Panc1 (cell line): ENCODE measurements around the gene FAM227A. TPM values are rescaled to one million over a fixed set of nuclear protein-coding genes. Genes with fewer than 3 reads are reported as not detected.

ENCODE experiments used
- ATAC-seq: fragments of 200-7000 bp; cut with Tn5 transposase; 2 replicates; pipeline ENCODE4 v1.9.1; 2020; ENCODE audit warnings: mild to moderate bottlenecking, moderate library complexity
- BruUV-seq: library from RNA; stranded (reverse); fragments of 400-500 nt; replicated peaks from 2 replicates; lab custom pipeline; 2021; lab: Mats Ljungman, UMichigan
- CTCF ChIA-PET: fragments of 300-600 bp; sonication (Branson Sonifier 250); formaldehyde crosslinking; loops from one replicate; lab custom pipeline; 2022; ENCODE audit warnings: antibody characterized with exemption; lab: Charles Lee
- POLR2A ChIA-PET: fragments of 300-600 bp; sonication (Branson Sonifier 250); formaldehyde crosslinking; loops from one replicate; lab custom pipeline; 2022; ENCODE audit warnings: antibody characterized with exemption; lab: Charles Lee
- DNase-seq: peaks from one replicate; pipeline ENCODE4 v3.0.0-alpha.2; 2010; ENCODE audit warnings: low read depth, low spot score
- H3K27ac ChIP-seq: 2 replicates; pipeline ENCODE4 v1.5.1; 2011; ENCODE audit warnings: mild to moderate bottlenecking, low read length, inconsistent platforms
- H3K27me3 ChIP-seq: fragments of 200-500 bp; sonication (Bioruptor generic); 2 replicates; pipeline ENCODE4 v1.6.0; 2014; ENCODE audit warnings: low read length, inconsistent platforms; ENCODE audit not compliant: control insufficient read depth, insufficient read depth
- H3K36me3 ChIP-seq: fragments of 200-500 bp; sonication (Bioruptor generic); 2 replicates; pipeline ENCODE4 v1.5.1; 2014; ENCODE audit warnings: inconsistent platforms, mild to moderate bottlenecking, low read length, moderate library complexity; ENCODE audit not compliant: control insufficient read depth, insufficient read depth
- H3K4me1 ChIP-seq: 2 replicates; pipeline ENCODE4 v1.5.1; 2011; ENCODE audit warnings: inconsistent platforms, mild to moderate bottlenecking, low read length, moderate library complexity; ENCODE audit not compliant: control insufficient read depth, insufficient read depth
- H3K4me3 ChIP-seq, 2 experiments: 2 replicates each; pipeline ENCODE4 v1.5.1; 2011 to 2012; ENCODE audit warnings: low read depth in 2 of 2, low read length in 2 of 2, mild to moderate bottlenecking in 2 of 2, inconsistent platforms in 1 of 2, moderate library complexity in 1 of 2
- H3K9me3 ChIP-seq: fragments of 200-500 bp; sonication (Bioruptor generic); 2 replicates; pipeline ENCODE4 v1.5.1; 2014; ENCODE audit warnings: low read depth, mild to moderate bottlenecking, inconsistent platforms, low read length, moderate library complexity; ENCODE audit not compliant: control insufficient read depth, insufficient read depth
- POLR2AphosphoS5 ChIP-seq: IDR thresholded peaks from 2 replicates; pipeline ENCODE4 v1.6.1; 2012; ENCODE audit warnings: mild to moderate bottlenecking, low read depth, low read length, moderate library complexity
- SIN3A ChIP-seq: IDR thresholded peaks from 2 replicates; pipeline ENCODE4 v1.6.1; 2012; ENCODE audit warnings: low read depth, mild to moderate bottlenecking, low read length, moderate library complexity, borderline replicate concordance; ENCODE audit not compliant: insufficient read depth
- TCF7L2 ChIP-seq: IDR thresholded peaks from 2 replicates; pipeline ENCODE4 v1.6.1; 2011; ENCODE audit warnings: mild to moderate bottlenecking, low read depth, low read length, inconsistent platforms
- in situ Hi-C: cut with HindIII; loops from 2 replicates; pipeline ENCODE4 v1.10.0; 2016; ENCODE audit warnings: low sequenced_read_pairs, low pct_unique_long_range_greater_than_20kb
- intact Hi-C: fragments of 100-400 bp; cut with micrococcal nuclease; formaldehyde crosslinking; loops from one replicate; pipeline ENCODE4 v1.10.0; 2022; ENCODE audit not compliant: unreplicated experiment
- total RNA-seq: library from RNA; stranded (reverse); gene quantifications from one replicate; pipeline ENCODE4 v1.2.1, GENCODE V29; 2021; ENCODE audit not compliant: unreplicated experiment
- TF ChIP-seq, protein P1 (sequence below), 2 experiments: IDR thresholded peaks; 2 replicates each; pipeline ENCODE4 v1.6.1; 2011 to 2012; ENCODE audit warnings: low read depth in 2 of 2, control low read depth in 1 of 2, low read length in 1 of 2, mild to moderate bottlenecking in 1 of 2, moderate library complexity in 1 of 2; ENCODE audit not compliant: insufficient read depth in 1 of 2
- TF ChIP-seq, protein P2 (sequence below): fragments of 450-650 bp; IDR thresholded peaks from 2 replicates; pipeline ENCODE4 v1.5.1; 2017; ENCODE audit warnings: mild to moderate bottlenecking

Gene FAM227A
- total RNA-seq, 1 experiment from 2014 or later = 2.4 TPM

DNA sequence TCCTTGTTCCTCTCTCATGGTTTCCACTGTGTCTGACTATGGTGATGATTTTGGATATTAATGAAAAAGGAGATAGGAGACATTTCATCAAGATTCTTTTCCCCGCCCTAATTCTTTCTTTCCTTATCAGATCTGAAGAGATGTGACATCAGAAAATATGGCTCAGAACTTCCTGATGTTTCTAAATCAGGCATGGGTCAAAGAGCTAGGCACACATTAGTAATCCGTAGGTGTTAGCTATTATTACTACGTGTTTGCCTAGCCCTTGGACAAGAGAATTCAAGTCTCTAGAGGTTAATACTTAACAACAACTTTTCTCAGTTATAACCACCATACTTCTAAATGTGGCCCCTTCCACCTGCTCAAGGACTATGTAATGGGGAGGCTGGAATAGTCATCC is 38.7 kb upstream of the FAM227A start:
- Histone ChIP-seq H3K9me3 (no peaks in the 10 kb centered on the region), H3K27ac (no peak overlapping the region), H3K36me3 (no peaks in the 10 kb centered on the region), H3K4me1 (peaks cover 19% of the 10 kb centered on the region), H3K27me3 (no peaks in the 10 kb centered on the region), H3K4me3 (no peak overlapping the region)
- in situ Hi-C loops = no loop called here
- DNase-seq = no peak
- no peak for TF ChIP-seq TCF7L2
- TF ChIP-seq SIN3A = no peak
- TF ChIP-seq, protein P1, sequence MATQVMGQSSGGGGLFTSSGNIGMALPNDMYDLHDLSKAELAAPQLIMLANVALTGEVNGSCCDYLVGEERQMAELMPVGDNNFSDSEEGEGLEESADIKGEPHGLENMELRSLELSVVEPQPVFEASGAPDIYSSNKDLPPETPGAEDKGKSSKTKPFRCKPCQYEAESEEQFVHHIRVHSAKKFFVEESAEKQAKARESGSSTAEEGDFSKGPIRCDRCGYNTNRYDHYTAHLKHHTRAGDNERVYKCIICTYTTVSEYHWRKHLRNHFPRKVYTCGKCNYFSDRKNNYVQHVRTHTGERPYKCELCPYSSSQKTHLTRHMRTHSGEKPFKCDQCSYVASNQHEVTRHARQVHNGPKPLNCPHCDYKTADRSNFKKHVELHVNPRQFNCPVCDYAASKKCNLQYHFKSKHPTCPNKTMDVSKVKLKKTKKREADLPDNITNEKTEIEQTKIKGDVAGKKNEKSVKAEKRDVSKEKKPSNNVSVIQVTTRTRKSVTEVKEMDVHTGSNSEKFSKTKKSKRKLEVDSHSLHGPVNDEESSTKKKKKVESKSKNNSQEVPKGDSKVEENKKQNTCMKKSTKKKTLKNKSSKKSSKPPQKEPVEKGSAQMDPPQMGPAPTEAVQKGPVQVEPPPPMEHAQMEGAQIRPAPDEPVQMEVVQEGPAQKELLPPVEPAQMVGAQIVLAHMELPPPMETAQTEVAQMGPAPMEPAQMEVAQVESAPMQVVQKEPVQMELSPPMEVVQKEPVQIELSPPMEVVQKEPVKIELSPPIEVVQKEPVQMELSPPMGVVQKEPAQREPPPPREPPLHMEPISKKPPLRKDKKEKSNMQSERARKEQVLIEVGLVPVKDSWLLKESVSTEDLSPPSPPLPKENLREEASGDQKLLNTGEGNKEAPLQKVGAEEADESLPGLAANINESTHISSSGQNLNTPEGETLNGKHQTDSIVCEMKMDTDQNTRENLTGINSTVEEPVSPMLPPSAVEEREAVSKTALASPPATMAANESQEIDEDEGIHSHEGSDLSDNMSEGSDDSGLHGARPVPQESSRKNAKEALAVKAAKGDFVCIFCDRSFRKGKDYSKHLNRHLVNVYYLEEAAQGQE (IDR thresholded peaks at IDR 0.05; ENCODE audit: insufficient read depth in 1 of 2, low read depth in 2 of 2, low read length in 1 of 2) = no peak
- intact Hi-C loops = no loop called here
- ChIA-PET POLR2A (no interaction called here), CTCF (interaction anchor here (0.7 kb wide), 1 partner anchor 14 kb away, joined by 4 read pairs; no protein-coding TSS in a partner anchor)
- BruUV-seq = no TSS peak
- no peak for ATAC-seq

DNA sequence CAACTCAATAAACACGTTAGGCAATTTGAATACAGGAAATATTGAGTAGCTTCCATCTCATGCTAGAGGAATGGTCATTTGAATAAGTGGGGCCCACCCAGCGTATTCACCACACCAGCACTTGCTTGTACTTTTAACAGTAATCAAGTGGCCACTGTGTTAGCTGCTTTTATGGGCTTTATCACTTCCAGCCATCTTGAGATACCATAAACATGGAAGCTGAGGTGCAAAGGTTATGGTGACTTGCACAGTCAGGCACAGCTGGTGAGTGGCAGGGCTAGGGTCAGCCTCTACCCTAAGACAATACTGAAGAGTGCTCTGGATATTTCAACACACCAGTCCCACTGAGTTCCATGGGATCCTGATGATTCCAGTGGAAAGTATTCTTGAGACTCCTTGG is 37.9 kb upstream of the FAM227A start:
- ChIA-PET POLR2A (no interaction called here), CTCF (no interaction called here)
- intact Hi-C loops (no loop called here), in situ Hi-C loops (no loop called here)
- TF ChIP-seq, protein P1 (IDR thresholded peaks at IDR 0.05; ENCODE audit: insufficient read depth in 1 of 2, low read depth in 2 of 2, low read length in 1 of 2) = no peak
- no peak for TF ChIP-seq SIN3A
- no peak for TF ChIP-seq POLR2AphosphoS5
- TF ChIP-seq, protein P2, sequence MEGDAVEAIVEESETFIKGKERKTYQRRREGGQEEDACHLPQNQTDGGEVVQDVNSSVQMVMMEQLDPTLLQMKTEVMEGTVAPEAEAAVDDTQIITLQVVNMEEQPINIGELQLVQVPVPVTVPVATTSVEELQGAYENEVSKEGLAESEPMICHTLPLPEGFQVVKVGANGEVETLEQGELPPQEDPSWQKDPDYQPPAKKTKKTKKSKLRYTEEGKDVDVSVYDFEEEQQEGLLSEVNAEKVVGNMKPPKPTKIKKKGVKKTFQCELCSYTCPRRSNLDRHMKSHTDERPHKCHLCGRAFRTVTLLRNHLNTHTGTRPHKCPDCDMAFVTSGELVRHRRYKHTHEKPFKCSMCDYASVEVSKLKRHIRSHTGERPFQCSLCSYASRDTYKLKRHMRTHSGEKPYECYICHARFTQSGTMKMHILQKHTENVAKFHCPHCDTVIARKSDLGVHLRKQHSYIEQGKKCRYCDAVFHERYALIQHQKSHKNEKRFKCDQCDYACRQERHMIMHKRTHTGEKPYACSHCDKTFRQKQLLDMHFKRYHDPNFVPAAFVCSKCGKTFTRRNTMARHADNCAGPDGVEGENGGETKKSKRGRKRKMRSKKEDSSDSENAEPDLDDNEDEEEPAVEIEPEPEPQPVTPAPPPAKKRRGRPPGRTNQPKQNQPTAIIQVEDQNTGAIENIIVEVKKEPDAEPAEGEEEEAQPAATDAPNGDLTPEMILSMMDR = no peak
- no peak for TF ChIP-seq TCF7L2
- Histone ChIP-seq H3K4me1 (peaks cover 19% of the 10 kb centered on the region), H3K27ac (no peak overlapping the region), H3K9me3 (no peaks in the 10 kb centered on the region), H3K27me3 (no peaks in the 10 kb centered on the region), H3K36me3 (no peaks in the 10 kb centered on the region), H3K4me3 (no peak overlapping the region)
- ATAC-seq (no peak), DNase-seq (no peak)
- BruUV-seq = no TSS peak
